K562 (cell line): ENCODE data around the gene MPZL1. TPM values are rescaled to one million over a fixed set of nuclear protein-coding genes. Genes with fewer than 3 reads are reported as not detected.
"Not testable (repeated sequence)": the region's sequence is repeated elsewhere in the genome, so short reads cannot be mapped to it uniquely, and the experiment has no call there.

Experiments
- ATAC-seq: fragments of 200-7000 bp; cut with Tn5 transposase; 3 replicates; pipeline ENCODE4 v1.9.1; 2020; ENCODE audit warnings: moderate library complexity
- BruUV-seq: library from RNA; stranded (reverse); fragments of 400-500 nt; replicated peaks from 2 replicates; lab custom pipeline; 2021; lab: Mats Ljungman, UMichigan
- CTCF ChIA-PET: fragments of 300-600 bp; formaldehyde crosslinking; extraction: SDS; loops from one replicate; lab custom pipeline; 2021; ENCODE audit warnings: low intra/inter-chr PET ratio; lab: Yijun Ruan, JAX
- POLR2A ChIA-PET: fragments of 300-600, 350-650 bp; sonication (Branson Sonifier 250); formaldehyde crosslinking; extraction: SDS; loops from one replicate; lab custom pipeline; 2021; ENCODE audit warnings: antibody characterized with exemption, inconsistent platforms; lab: Yijun Ruan, JAX
- DNase-seq, 4 experiments: peaks; one replicate each; pipeline versions ENCODE4 v3.0.0 to v3.0.0-alpha.2; 2011 to 2018; ENCODE audit warnings: low spot score in 3 of 4, mixed read lengths in 3 of 4; ENCODE audit errors: extremely low read depth in 1 of 4
- FAIRE-seq: peaks from 2 replicates; lab custom pipeline; 2011; peaks lifted over from hg19 to GRCh38; lab: Jason Lieb, UNC
- H2AFZ ChIP-seq: 2 replicates; pipeline ENCODE4 v1.6.0; 2011; ENCODE audit warnings: low read depth, low read length, control low read depth, inconsistent platforms
- H3K27ac ChIP-seq: fragments of 200-600 bp; 3 replicates; pipeline ENCODE4 v1.8.0; 2011; ENCODE audit warnings: low read depth, mild to moderate bottlenecking, control low read depth, inconsistent platforms, low read length, moderate library complexity, mixed read lengths; ENCODE audit errors: extremely low read depth
- H3K27me3 ChIP-seq, 2 experiments: fragments of 300-600 bp in 1 of 2; 2 replicates in 1 of 2; 3 replicates in 1 of 2; pipeline versions ENCODE4 v1.6.0 to v1.8.0; 2011; ENCODE audit warnings: inconsistent platforms in 2 of 2, low read length in 2 of 2, mild to moderate bottlenecking in 1 of 2, mixed read lengths in 1 of 2, moderate library complexity in 1 of 2; ENCODE audit not compliant: control insufficient read depth in 2 of 2, insufficient read depth in 2 of 2
- H3K36me3 ChIP-seq: fragments of 300-600 bp; 3 replicates; pipeline ENCODE4 v1.8.0; 2011; ENCODE audit warnings: mild to moderate bottlenecking, low read length, inconsistent platforms; ENCODE audit not compliant: control insufficient read depth, insufficient read depth
- H3K4me1 ChIP-seq, 2 experiments: fragments of 200-600 bp in 1 of 2; replicated peaks in 1 of 2; 2 replicates in 1 of 2; 3 replicates in 1 of 2; pipeline versions ENCODE4 v1.5.1 to v1.8.0; 2011; ENCODE audit warnings: inconsistent platforms in 2 of 2, low read length in 2 of 2, mild to moderate bottlenecking in 1 of 2, mixed read lengths in 1 of 2, moderate library complexity in 1 of 2; ENCODE audit not compliant: control insufficient read depth in 2 of 2, insufficient read depth in 2 of 2
- H3K4me2 ChIP-seq: 2 replicates; pipeline ENCODE4 v1.6.1; 2011; ENCODE audit warnings: low read length, control low read depth, inconsistent platforms, mixed read lengths; ENCODE audit not compliant: insufficient read depth
- H3K4me3 ChIP-seq: fragments of 200-600 bp; sonication (generic), shearing (Covaris generic); 2 replicates; pipeline ENCODE4 v1.5.1; 2016; ENCODE audit warnings: control low read depth, inconsistent platforms
- H3K79me2 ChIP-seq: fragments of 200-600 bp; 3 replicates; pipeline ENCODE4 v1.8.0; 2011; ENCODE audit warnings: low read length, inconsistent platforms; ENCODE audit not compliant: control insufficient read depth, insufficient read depth
- H3K9ac ChIP-seq, 2 experiments: 2 replicates each; pipeline versions ENCODE4 v1.6.0 to v1.6.1; 2011; ENCODE audit warnings: low read depth in 2 of 2, low read length in 2 of 2, control low read depth in 1 of 2, inconsistent platforms in 1 of 2, mild to moderate bottlenecking in 1 of 2, mixed read lengths in 1 of 2; ENCODE audit not compliant: insufficient read depth in 1 of 2
- H3K9me1 ChIP-seq: one replicate; pipeline ENCODE4 v1.6.0; 2011; ENCODE audit warnings: inconsistent platforms, mild to moderate bottlenecking, low read length, moderate library complexity; ENCODE audit not compliant: control insufficient read depth, insufficient read depth
- H3K9me3 ChIP-seq: replicated peaks from 2 replicates; pipeline ENCODE4 v1.5.1; 2011; ENCODE audit warnings: low read depth, low read length, inconsistent platforms; ENCODE audit not compliant: control insufficient read depth, insufficient read depth
- H4K20me1 ChIP-seq: replicated peaks from 2 replicates; pipeline ENCODE4 v1.6.1; 2011; ENCODE audit warnings: low read length, inconsistent platforms, mixed read lengths; ENCODE audit not compliant: control insufficient read depth, insufficient read depth
- ARID1B ChIP-seq: fragments of 450-650 bp; IDR thresholded peaks from 2 replicates; pipeline ENCODE4 v1.6.1; 2016; ENCODE audit warnings: antibody characterized with exemption, mild to moderate bottlenecking, inconsistent platforms
- CBFA2T2 ChIP-seq: fragments of 450-650 bp; conservative IDR thresholded peaks from 2 replicates; pipeline ENCODE4 v1.6.1; 2017; ENCODE audit warnings: mild to moderate bottlenecking
- CBFA2T3 ChIP-seq: fragments of 450-650 bp; IDR thresholded peaks from 2 replicates; pipeline ENCODE4 v1.6.1; 2017
- KDM1A ChIP-seq, 2 experiments: fragments of 450-650 bp; IDR thresholded peaks; 2 replicates each; pipeline ENCODE4 v1.6.1; 2016; ENCODE audit warnings: mild to moderate bottlenecking in 2 of 2
- NCOR1 ChIP-seq: fragments of 450-650 bp; IDR thresholded peaks from 2 replicates; pipeline ENCODE4 v1.6.1; 2016; ENCODE audit warnings: mild to moderate bottlenecking, moderate library complexity
- NR2C1 ChIP-seq, 2 experiments: fragments of 450-650 bp; IDR thresholded peaks; 2 replicates each; pipeline ENCODE4 v1.6.1; 2017; ENCODE audit warnings: mild to moderate bottlenecking in 2 of 2, antibody characterized with exemption in 1 of 2, inconsistent platforms in 1 of 2, missing compliant biosample characterization in 1 of 2, missing genetic modification characterization in 1 of 2
- RBM25 ChIP-seq: fragments of 200-400 bp; formaldehyde crosslinking; IDR thresholded peaks from 2 replicates; pipeline ENCODE4 v1.6.1; 2018; ENCODE audit warnings: low read length, low read depth, moderate library complexity; ENCODE audit not compliant: severe bottlenecking
- TAL1 ChIP-seq: fragments of 450-650 bp; IDR thresholded peaks from 2 replicates; pipeline ENCODE4 v1.6.1; 2016; ENCODE audit warnings: mild to moderate bottlenecking
- TCF3 ChIP-seq: sonication (generic); formaldehyde crosslinking; IDR thresholded peaks from 2 replicates; pipeline ENCODE4 v1.4.0; 2020; ENCODE audit warnings: mild to moderate bottlenecking, missing genetic modification reagents
- TEAD4 ChIP-seq, 2 experiments: sonication (generic) in 1 of 2; formaldehyde crosslinking in 1 of 2; IDR thresholded peaks; 2 replicates each; pipeline versions ENCODE4 v1.6.1 to v1.8.0; 2012 to 2022; ENCODE audit warnings: borderline replicate concordance in 1 of 2, inconsistent platforms in 1 of 2, low read length in 1 of 2, mild to moderate bottlenecking in 1 of 2, missing genetic modification reagents in 1 of 2
- TRIM24 ChIP-seq, 2 experiments: fragments of 450-650 bp; IDR thresholded peaks; 2 replicates each; pipeline ENCODE4 v1.6.1; 2016
- ZFX ChIP-seq: sonication (generic); formaldehyde crosslinking; IDR thresholded peaks from 2 replicates; pipeline ENCODE4 v1.8.0; 2022; ENCODE audit warnings: mild to moderate bottlenecking, missing genetic modification reagents, moderate library complexity
- WGBS: fragments of 100-300 bp; shearing (Covaris generic); methylation state at CpG from one replicate; pipeline ENCODE4 v1.1.6; 2016; ENCODE audit warnings: low coverage, mixed read lengths; ENCODE audit not compliant: insufficient coverage; ENCODE audit errors: missing lambda C conversion rate; 5-methylcytosine and 5-hydroxymethylcytosine counted together
- in situ Hi-C: fragments of 300-500 bp; cut with MboI; formaldehyde crosslinking; loops from 4 replicates; pipeline ENCODE4 v1.15.0; 2018; ENCODE audit warnings: inconsistent platforms, mixed read lengths
- intact Hi-C: fragments of 100-400 bp; cut with micrococcal nuclease; formaldehyde crosslinking; loops from 2 replicates; pipeline ENCODE4 v1.14.2; 2022
- polyA plus RNA-seq, 8 experiments: library from polyadenylated mRNA; depleted of rRNA in 4 of 8; stranded (reverse) in 5 of 8; unstranded in 3 of 8; fragments of >200 nt; fragmentation: Nextera tagmentation in 2 of 8; fragmentation: Illumina TruSeq in 1 of 8; extraction: Ambion mirVana in 2 of 8; extraction: Trizol in 1 of 8; gene quantifications; 2 replicates each; pipeline versions ENCODE4 v1.2.1 to v1.2.3, GENCODE V29; 2011 to 2014; ENCODE audit warnings: inconsistent platforms in 1 of 8, missing spikeins in 1 of 8
- total RNA-seq, 7 experiments: library from RNA; depleted of rRNA in 6 of 7; stranded (reverse); fragments of >200 nt in 6 of 7; fragmentation: Illumina TruSeq in 2 of 7; extraction: Trizol in 2 of 7; gene quantifications; 2 replicates each; pipeline versions ENCODE4 v1.2.1 to v1.2.3, GENCODE V29; 2011 to 2021; ENCODE audit warnings: low replicate concordance in 1 of 7
- TF ChIP-seq, protein P1 (sequence below): sonication (generic); formaldehyde crosslinking; IDR thresholded peaks from 2 replicates; pipeline ENCODE4 v1.8.1; 2023; ENCODE audit warnings: mild to moderate bottlenecking, missing genetic modification reagents
- TF ChIP-seq, protein P2 (sequence below): sonication (generic); IDR thresholded peaks from 2 replicates; pipeline ENCODE4 v1.6.1; 2016

The MPZL1 gene
- total and polyA plus RNA-seq, 9 of the 15 experiments (the other 6 are each of a cell fraction or from before 2014, with no cell fraction given) = 14.5 to 153 (median 66.5) TPM

DNA sequence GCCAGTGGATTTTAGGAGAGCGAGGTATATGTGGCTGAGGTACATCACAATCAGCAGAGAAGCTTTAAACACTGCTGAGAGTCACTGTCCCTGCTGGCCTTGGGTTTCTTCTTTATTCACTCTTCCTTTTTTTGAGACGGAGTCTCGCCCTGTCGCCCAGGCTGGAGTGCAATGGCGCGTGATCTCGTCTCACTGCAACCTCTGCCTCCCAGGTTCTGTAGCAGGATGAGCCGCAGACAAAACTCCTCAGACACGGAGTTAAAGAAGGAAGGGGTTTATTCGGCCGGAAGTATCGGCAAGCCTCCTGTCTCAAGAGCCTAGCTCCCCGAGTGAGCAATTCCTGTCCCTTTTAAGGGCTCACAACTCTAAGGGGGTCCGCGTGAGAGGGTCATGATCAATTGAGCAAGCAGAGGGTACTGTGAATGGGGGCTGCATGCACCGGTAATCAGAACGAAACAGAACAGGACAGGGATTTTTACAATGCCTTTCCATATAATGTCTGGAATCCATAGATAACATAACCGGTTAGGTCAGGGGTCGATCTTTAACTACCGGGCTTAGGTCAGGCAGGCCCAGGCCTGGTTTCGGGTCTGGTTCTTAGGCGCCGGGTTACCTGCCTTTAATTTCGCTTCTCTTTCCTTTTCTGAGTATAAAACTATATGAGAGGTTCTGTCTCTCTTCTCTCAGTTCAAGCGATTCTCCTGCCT, 1.9 kb upstream of the MPZL1 start:
- H3K9ac ChIP-seq; H3K36me3 ChIP-seq; H3K27me3 ChIP-seq; H2AFZ ChIP-seq; FAIRE-seq; H3K27ac ChIP-seq; DNase-seq; H3K4me2 ChIP-seq; H3K9me1 ChIP-seq; H3K4me3 ChIP-seq; H4K20me1 ChIP-seq; ATAC-seq; BruUV-seq; CTCF ChIA-PET; H3K9me3 ChIP-seq; TF ChIP-seq TEAD4 (CRISPR knock-in tag; IDR thresholded peaks at IDR 0.05; ENCODE audit: borderline replicate concordance): not testable (repeated sequence)
- in situ Hi-C loops = loop anchor here (5.0 kb wide), 2 partner anchors 77 to 362 kb away; no protein-coding TSS in a partner anchor
- TF ChIP-seq KDM1A (IDR thresholded peaks at IDR 0.05) (peak in 1 of 2 experiments; percentile 61; a peak in 3 of 4 replicates), ARID1B (peak; percentile 66), RBM25 (peak; percentile 11), TEAD4 (IDR thresholded peaks at IDR 0.05; ENCODE audit: low read length) (peak; percentile 67), CBFA2T2 (peak; percentile 63), NR2C1 (IDR thresholded peaks at IDR 0.05) (peak; percentile 55), NR2C1 (tag; IDR thresholded peaks at IDR 0.05) (peak; percentile 55; the same call in 1 of the 2 replicates), CBFA2T3 (peak; percentile 78), TRIM24 (IDR thresholded peaks at IDR 0.05) (0 out of 4 replicates have a peak, but pooled peaks of 1 of the 2 experiments have one; percentile 15), TAL1 (peak; percentile 69), NCOR1 (0 out of 2 replicates have a peak, but pooled peaks have one; percentile 15), TCF3 (CRISPR knock-in tag) (peak; percentile 56), ZFX (CRISPR knock-in tag) (peak; percentile 41; the same call in 1 of the 2 replicates)
- TF ChIP-seq, protein P1, sequence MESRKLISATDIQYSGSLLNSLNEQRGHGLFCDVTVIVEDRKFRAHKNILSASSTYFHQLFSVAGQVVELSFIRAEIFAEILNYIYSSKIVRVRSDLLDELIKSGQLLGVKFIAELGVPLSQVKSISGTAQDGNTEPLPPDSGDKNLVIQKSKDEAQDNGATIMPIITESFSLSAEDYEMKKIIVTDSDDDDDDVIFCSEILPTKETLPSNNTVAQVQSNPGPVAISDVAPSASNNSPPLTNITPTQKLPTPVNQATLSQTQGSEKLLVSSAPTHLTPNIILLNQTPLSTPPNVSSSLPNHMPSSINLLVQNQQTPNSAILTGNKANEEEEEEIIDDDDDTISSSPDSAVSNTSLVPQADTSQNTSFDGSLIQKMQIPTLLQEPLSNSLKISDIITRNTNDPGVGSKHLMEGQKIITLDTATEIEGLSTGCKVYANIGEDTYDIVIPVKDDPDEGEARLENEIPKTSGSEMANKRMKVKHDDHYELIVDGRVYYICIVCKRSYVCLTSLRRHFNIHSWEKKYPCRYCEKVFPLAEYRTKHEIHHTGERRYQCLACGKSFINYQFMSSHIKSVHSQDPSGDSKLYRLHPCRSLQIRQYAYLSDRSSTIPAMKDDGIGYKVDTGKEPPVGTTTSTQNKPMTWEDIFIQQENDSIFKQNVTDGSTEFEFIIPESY (CRISPR knock-in tag) = peak; percentile 42; the same call in 1 of the 2 replicates
- TF ChIP-seq, protein P2, sequence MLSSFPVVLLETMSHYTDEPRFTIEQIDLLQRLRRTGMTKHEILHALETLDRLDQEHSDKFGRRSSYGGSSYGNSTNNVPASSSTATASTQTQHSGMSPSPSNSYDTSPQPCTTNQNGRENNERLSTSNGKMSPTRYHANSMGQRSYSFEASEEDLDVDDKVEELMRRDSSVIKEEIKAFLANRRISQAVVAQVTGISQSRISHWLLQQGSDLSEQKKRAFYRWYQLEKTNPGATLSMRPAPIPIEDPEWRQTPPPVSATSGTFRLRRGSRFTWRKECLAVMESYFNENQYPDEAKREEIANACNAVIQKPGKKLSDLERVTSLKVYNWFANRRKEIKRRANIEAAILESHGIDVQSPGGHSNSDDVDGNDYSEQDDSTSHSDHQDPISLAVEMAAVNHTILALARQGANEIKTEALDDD = 0 out of 2 replicates have a peak, but pooled peaks have one; percentile 26
- Histone ChIP-seq H3K4me1 (peaks cover 34 to 37% of the 10 kb centered on the region in 2 experiments; a peak in 4 of 5 replicates), H3K79me2 (peaks cover 31% of the 10 kb centered on the region)
- WGBS = 68% methylated on average over 25 of the region's 25 CpGs
- POLR2A ChIA-PET = interaction anchor here (0.6 kb wide), 2 partner anchors 379 to 404 kb away, joined by 3 read pairs; no protein-coding TSS in a partner anchor
- intact Hi-C loops = loop anchor here (1.0 to 5.0 kb wide), 3 partner anchors 83 to 202 kb away; no protein-coding TSS in a partner anchor
